Measurements from ENCODE around the gene PNLDC1.
"Not testable (repeated sequence)": the region's sequence is repeated elsewhere in the genome, so short reads cannot be mapped to it uniquely, and the experiment has no call there.

PNLDC1 gene

GRCh38 chr6:159788753-159789376 lies 11.2 kb upstream of the PNLDC1 start:
- peak overlapping the region; percentile 91 for H3K4me3 ChIP-seq (ENCODE audit: low read depth, low read length)
- TF ChIP-seq CTCF (IDR thresholded peaks at IDR 0.05; ENCODE audit: insufficient read depth, low read depth, low read length, missing control alignments): no peak
- DNase-seq (ENCODE audit: low read depth): peak; percentile 72

GRCh38 chr6:159789377-159790148 lies 10.5 kb upstream of the PNLDC1 start, which contains the start of gene TCP1:
TSS of gene TCP1 (minus strand) at chr6:159789602. CDS start at chr6:159789468, 134 bp downstream.
- peak; percentile 99 for DNase-seq (ENCODE audit: low read depth)
- H3K4me3 ChIP-seq (ENCODE audit: low read depth, low read length): peak within 1 kb of the TSS; percentile 91
- no peak for TF ChIP-seq CTCF (IDR thresholded peaks at IDR 0.05; ENCODE audit: insufficient read depth, low read depth, low read length, missing control alignments)

GRCh38 chr6:159790149-159790955 lies 9.7 kb upstream of the PNLDC1 start, which contains the start of gene MRPL18:
TSS of gene MRPL18 (plus strand) at chr6:159790467. CDS start at chr6:159790588, 121 bp downstream.
- no peak for TF ChIP-seq CTCF (IDR thresholded peaks at IDR 0.05; ENCODE audit: insufficient read depth, low read depth, low read length, missing control alignments)
- DNase-seq (ENCODE audit: low read depth): peak; percentile 99
- peak within 1 kb of the TSS; percentile 91 for H3K4me3 ChIP-seq (ENCODE audit: low read depth, low read length)

GRCh38 chr6:159790956-159791598 lies 9.0 kb upstream of the PNLDC1 start:
- H3K4me3 ChIP-seq (ENCODE audit: low read depth, low read length): peak overlapping the region; percentile 91
- DNase-seq (ENCODE audit: low read depth): peak; percentile 47
- TF ChIP-seq CTCF (IDR thresholded peaks at IDR 0.05; ENCODE audit: insufficient read depth, low read depth, low read length, missing control alignments): no peak

- not testable (repeated sequence) for H3K4me3 ChIP-seq (ENCODE audit: low read depth, low read length); DNase-seq (ENCODE audit: low read depth)
Measured at GRCh38 chr6:159794976-159795375, 5.1 kb upstream of the PNLDC1 start.

GRCh38 chr6:159797554-159797953 lies 2.5 kb upstream of the PNLDC1 start:
- H3K4me3 ChIP-seq (ENCODE audit: low read depth, low read length): no peak overlapping the region
- DNase-seq (ENCODE audit: low read depth): no peak
- TF ChIP-seq CTCF (IDR thresholded peaks at IDR 0.05; ENCODE audit: insufficient read depth, low read depth, low read length, missing control alignments): no peak

Data from GM12865 (cell line).